Measurements from ENCODE around the gene TGFA. TPM values are rescaled to one million over a fixed set of nuclear protein-coding genes. Genes with fewer than 3 reads are reported as not detected.

The TGFA gene
- total RNA-seq, 1 experiment from 2014 or later: 1.7 TPM

DNA sequence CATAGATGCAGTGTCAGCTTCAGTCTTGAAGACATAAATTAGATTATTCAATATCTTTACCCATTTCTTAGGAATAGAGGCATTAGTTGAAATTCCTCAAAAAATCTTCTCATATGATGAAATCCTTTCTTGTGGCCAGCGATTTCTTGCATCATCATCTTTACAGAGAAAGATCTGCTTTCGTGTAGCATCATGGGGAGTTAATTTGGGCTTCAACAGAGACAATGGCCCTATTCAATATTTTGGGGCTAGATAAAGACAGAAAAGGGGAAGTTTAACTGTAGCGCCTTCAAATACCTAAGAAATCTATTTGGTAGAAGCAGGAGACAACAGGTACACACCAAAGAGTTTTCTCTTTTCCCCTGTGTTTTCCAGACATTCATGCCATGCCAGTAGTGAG lies 73.8 kb downstream of the TGFA start:
- no TSS peak for BruUV-seq (replicated peaks)
- intact Hi-C loops (cut with micrococcal nuclease; ENCODE audit: unreplicated experiment) (no loop called here), in situ Hi-C loops (cut with HindIII; ENCODE audit: low pct_unique_long_range_greater_than_20kb, low sequenced_read_pairs) (no loop called here)
- CTCF ChIA-PET: no interaction called here
- H3K27ac ChIP-seq (ENCODE audit: low read length): no peak overlapping the region
- no peak overlapping the region for H3K4me3 ChIP-seq (ENCODE audit: low read depth in 2 of 2, low read length in 2 of 2)
- TF ChIP-seq SIN3A (IDR thresholded peaks at IDR 0.05; ENCODE audit: borderline replicate concordance, insufficient read depth, low read depth, low read length): no peak
- no peak for TF ChIP-seq POLR2AphosphoS5 (IDR thresholded peaks at IDR 0.05; ENCODE audit: low read depth, low read length)
- TF ChIP-seq, protein P1, sequence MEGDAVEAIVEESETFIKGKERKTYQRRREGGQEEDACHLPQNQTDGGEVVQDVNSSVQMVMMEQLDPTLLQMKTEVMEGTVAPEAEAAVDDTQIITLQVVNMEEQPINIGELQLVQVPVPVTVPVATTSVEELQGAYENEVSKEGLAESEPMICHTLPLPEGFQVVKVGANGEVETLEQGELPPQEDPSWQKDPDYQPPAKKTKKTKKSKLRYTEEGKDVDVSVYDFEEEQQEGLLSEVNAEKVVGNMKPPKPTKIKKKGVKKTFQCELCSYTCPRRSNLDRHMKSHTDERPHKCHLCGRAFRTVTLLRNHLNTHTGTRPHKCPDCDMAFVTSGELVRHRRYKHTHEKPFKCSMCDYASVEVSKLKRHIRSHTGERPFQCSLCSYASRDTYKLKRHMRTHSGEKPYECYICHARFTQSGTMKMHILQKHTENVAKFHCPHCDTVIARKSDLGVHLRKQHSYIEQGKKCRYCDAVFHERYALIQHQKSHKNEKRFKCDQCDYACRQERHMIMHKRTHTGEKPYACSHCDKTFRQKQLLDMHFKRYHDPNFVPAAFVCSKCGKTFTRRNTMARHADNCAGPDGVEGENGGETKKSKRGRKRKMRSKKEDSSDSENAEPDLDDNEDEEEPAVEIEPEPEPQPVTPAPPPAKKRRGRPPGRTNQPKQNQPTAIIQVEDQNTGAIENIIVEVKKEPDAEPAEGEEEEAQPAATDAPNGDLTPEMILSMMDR (IDR thresholded peaks at IDR 0.05): no peak
- TF ChIP-seq TCF7L2 (IDR thresholded peaks at IDR 0.05; ENCODE audit: low read depth, low read length): no peak
- TF ChIP-seq, protein P2, sequence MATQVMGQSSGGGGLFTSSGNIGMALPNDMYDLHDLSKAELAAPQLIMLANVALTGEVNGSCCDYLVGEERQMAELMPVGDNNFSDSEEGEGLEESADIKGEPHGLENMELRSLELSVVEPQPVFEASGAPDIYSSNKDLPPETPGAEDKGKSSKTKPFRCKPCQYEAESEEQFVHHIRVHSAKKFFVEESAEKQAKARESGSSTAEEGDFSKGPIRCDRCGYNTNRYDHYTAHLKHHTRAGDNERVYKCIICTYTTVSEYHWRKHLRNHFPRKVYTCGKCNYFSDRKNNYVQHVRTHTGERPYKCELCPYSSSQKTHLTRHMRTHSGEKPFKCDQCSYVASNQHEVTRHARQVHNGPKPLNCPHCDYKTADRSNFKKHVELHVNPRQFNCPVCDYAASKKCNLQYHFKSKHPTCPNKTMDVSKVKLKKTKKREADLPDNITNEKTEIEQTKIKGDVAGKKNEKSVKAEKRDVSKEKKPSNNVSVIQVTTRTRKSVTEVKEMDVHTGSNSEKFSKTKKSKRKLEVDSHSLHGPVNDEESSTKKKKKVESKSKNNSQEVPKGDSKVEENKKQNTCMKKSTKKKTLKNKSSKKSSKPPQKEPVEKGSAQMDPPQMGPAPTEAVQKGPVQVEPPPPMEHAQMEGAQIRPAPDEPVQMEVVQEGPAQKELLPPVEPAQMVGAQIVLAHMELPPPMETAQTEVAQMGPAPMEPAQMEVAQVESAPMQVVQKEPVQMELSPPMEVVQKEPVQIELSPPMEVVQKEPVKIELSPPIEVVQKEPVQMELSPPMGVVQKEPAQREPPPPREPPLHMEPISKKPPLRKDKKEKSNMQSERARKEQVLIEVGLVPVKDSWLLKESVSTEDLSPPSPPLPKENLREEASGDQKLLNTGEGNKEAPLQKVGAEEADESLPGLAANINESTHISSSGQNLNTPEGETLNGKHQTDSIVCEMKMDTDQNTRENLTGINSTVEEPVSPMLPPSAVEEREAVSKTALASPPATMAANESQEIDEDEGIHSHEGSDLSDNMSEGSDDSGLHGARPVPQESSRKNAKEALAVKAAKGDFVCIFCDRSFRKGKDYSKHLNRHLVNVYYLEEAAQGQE (IDR thresholded peaks at IDR 0.05; ENCODE audit: insufficient read depth in 1 of 2, low read depth in 2 of 2, low read length in 1 of 2): no peak
- peaks cover 20% of the 10 kb centered on the region for H3K27me3 ChIP-seq (ENCODE audit: control insufficient read depth, insufficient read depth, low read length)
- ATAC-seq (no peak), DNase-seq (ENCODE audit: low read depth, low spot score) (no peak)
- no peaks in the 10 kb centered on the region for H3K36me3 ChIP-seq (ENCODE audit: control insufficient read depth, insufficient read depth, low read length)
- POLR2A ChIA-PET: no interaction called here
- H3K9me3 ChIP-seq (ENCODE audit: control insufficient read depth, insufficient read depth, low read depth, low read length): no peaks in the 10 kb centered on the region
- H3K4me1 ChIP-seq (ENCODE audit: control insufficient read depth, insufficient read depth, low read length): no peaks in the 10 kb centered on the region

DNA sequence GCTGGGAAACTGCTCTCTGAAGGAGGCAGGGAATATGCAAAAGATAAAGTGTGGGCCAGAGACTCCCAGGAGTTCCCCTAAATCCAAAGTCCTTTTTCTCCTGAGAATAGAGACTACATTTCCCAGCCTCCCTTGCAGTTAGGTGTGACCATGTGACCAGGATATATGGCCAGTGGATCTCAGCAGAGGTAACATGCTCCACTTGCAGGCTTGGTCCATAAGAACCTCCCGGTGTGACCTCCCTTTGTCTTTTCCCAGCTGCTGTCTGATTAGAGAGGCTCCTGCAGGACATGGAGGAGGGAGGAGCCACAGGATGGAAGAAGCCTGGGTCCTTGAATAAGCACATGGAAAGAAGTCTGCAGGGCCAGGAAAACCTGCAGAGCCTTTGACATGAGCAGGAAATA lies 76.2 kb downstream of the TGFA start:
- Histone ChIP-seq H3K4me1 (ENCODE audit: control insufficient read depth, insufficient read depth, low read length) (no peaks in the 10 kb centered on the region), H3K4me3 (ENCODE audit: low read depth in 2 of 2, low read length in 2 of 2) (no peak overlapping the region), H3K27me3 (ENCODE audit: control insufficient read depth, insufficient read depth, low read length) (peaks cover 26% of the 10 kb centered on the region), H3K27ac (ENCODE audit: low read length) (no peak overlapping the region), H3K9me3 (ENCODE audit: control insufficient read depth, insufficient read depth, low read depth, low read length) (no peaks in the 10 kb centered on the region), H3K36me3 (ENCODE audit: control insufficient read depth, insufficient read depth, low read length) (no peaks in the 10 kb centered on the region)
- POLR2A ChIA-PET: no interaction called here
- in situ Hi-C loops (cut with HindIII; ENCODE audit: low pct_unique_long_range_greater_than_20kb, low sequenced_read_pairs) (no loop called here), intact Hi-C loops (cut with micrococcal nuclease; ENCODE audit: unreplicated experiment) (no loop called here)
- TF ChIP-seq, protein P2 (IDR thresholded peaks at IDR 0.05; ENCODE audit: insufficient read depth in 1 of 2, low read depth in 2 of 2, low read length in 1 of 2): no peak
- TF ChIP-seq TCF7L2 (IDR thresholded peaks at IDR 0.05; ENCODE audit: low read depth, low read length) (no peak), POLR2AphosphoS5 (IDR thresholded peaks at IDR 0.05; ENCODE audit: low read depth, low read length) (no peak)
- ATAC-seq (no peak), DNase-seq (ENCODE audit: low read depth, low spot score) (no peak)
- BruUV-seq (replicated peaks): no TSS peak
- CTCF ChIA-PET: no interaction called here
